GM18502 (cell line): ENCODE results near the gene OPALIN.
"Not testable (repeated sequence)": the region's sequence is repeated elsewhere in the genome, so short reads cannot be mapped to it uniquely, and the experiment has no call there.

Experiments used
- ATAC-seq: cut with Tn5 transposase; IDR thresholded peaks from one replicate; pipeline ENCODE4 v1.9.1; 2021; ENCODE audit warnings: mild to moderate bottlenecking; ENCODE audit not compliant: unreplicated experiment, poor library complexity

Gene OPALIN

DNA sequence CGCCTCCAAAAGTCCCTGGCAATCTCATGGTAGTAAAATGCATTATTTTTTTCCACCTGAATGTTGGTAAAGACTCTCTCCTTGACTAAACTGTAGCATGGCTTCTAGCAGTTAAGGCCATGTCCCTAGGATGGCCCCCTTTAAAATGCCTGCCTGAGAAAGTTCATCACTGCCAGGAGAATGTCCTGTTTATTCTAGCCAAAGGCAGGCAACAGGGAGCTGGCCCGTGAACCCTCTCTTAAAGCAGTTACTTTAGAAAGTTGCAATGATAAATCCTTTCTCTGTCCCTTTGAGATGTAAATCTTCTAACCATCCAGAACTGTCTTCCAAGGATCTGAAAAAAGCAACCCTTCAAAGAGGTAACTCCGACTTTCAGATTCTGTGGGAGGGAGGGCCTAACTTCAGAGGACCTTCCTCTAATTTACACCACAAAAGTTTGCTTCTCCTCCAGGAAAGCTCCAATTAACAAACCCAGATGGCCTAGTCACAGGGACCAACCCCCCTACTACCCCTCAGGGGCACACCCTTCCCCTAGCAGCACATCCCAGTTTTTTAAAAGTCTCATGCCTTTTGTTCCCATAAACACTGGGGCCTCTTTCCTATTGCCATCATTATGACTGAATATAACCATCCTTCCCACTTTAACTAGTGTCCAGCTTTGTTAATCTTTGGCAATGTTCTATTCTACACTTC lies 49.0 kb downstream of the OPALIN start:
- no peak for ATAC-seq

DNA sequence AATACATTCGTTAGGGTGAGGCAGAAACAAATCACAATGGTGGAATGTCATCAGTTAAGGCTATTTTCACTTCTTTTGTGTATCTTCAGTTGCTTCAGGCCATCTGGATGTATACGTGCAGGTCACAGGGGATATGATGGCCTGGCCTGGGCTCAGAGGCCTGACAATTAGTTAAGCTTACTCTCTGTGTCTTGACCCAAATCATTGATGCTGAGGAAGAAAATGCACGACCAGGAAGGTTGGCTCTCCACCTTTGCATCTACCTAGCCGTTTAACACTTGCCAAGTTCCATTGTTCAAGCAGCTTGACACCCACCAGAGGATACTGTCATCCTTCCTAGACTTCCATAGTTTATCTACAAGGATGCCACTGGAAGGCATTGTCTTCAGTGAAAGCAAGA lies 49.9 kb downstream of the OPALIN start:
- not testable (repeated sequence) for ATAC-seq

DNA sequence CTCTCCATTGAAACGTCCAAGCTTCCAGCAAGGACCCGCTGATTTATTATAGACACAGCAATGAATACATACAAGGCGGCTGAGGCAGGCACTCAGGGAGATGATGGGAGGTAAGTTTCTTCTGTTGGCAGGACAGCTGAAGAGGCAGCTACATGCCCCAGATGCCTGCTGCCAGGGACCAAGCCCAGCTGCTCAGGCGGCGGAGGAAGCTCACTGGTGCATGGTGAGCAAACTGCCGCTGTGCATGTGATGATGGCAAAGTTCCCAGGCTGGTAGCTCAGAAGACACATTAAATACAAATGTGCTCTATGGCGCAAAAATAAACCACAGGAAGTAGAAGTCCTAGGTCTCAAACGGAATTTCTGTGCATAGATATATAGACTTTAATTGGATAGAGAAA lies 52.3 kb downstream of the OPALIN start:
- no peak for ATAC-seq

DNA sequence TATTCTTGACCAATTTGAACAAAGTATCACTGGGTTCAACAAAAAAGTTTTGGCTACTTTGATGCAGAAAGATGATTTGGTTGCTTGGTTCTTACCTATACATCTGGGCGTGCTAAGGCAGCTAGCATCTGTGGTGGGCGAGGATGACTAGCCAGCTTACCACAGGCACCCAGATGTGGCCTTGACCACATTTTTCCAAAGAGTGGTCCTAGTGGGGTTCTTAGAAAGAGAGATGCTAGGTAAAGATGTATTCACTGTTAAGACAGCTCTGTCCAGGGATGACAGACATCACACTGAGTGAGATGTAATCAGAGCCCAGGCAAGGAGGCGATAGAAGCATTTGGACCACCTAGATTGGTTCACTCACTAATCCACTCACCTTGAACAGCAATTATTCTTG lies 53.8 kb downstream of the OPALIN start:
- no peak for ATAC-seq

DNA sequence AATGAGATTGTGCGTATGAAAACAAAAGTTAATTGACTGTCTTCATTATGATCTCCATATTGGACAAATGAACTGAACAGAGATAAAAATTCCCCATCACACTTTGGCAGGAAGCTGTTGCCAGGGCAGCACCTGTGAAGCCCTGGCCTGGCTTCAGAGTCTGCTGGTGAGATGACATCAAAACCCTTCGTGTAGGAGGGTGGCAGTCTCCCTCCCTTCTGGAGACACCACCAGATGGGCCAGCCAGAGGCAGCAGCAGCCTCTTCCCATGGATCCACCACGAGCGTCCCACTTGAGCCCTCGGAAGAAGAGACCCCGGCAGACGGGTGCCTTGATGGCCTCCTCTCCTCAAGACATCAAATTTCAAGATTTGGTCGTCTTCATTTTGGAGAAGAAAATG lies 54.6 kb downstream of the OPALIN start, which contains the start of gene DNTT:
Gene DNTT (plus strand): TSS at position 205 of the 400 bp plus-strand sequence. CDS start 64 bp downstream, at position 269.
- ATAC-seq: no peak

DNA sequence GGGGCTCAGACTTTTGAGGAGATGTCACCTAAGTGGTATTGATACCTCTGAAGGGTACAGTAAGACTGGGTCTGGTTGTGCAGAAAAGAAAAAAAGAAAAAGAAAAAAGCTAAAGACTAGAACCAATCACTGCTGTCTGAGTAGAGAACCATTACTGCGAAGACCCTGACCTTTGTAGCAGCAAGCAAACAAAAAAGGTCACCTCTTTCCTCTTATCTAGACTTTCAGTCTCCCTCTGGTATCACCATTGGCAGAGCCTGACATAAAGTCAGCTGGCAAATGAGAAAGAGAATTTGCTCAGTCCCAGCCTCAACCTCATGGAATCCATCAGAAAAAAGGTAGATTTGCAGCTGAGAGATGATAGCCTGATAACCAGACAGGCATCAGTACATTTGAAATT lies 57.2 kb downstream of the OPALIN start:
- no peak for ATAC-seq

DNA sequence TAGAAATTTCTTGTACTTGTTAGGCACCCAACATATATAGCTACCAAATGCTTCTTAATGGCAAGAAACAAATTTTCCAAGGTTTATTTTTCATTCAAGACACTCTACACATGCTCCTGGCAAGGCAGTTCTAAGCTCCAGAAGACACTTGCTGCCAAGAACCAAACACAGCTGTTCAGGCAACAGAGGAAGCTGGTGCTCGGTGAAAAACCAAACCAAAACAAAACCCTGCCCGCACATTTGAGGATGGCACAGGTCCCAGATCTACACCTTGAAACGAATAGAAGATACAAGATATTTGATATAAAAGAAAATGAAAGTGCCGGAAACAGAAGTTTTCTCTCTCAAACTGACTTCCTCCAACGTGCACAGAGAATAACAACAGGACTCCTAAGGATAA lies 59.4 kb downstream of the OPALIN start:
- ATAC-seq: no peak

DNA sequence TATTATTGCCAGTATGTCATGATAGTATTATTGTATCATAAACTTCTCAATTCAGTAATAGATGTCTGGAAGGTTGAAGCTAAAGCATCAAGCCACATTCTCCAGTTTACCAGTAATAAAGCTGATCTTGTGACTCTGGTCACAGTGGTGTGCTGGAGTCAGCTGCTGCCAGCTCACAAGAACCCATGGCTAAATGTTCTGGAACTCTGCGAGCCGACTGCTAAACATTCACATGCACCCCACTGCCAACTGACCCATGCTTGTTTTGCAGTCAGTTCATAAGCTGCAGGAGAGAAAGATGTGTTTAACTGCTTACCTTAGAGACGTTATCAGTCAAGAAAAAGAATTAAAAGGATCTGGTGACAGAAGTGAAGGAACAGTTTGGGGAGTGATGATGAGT lies 60.4 kb downstream of the OPALIN start:
- ATAC-seq: no peak

DNA sequence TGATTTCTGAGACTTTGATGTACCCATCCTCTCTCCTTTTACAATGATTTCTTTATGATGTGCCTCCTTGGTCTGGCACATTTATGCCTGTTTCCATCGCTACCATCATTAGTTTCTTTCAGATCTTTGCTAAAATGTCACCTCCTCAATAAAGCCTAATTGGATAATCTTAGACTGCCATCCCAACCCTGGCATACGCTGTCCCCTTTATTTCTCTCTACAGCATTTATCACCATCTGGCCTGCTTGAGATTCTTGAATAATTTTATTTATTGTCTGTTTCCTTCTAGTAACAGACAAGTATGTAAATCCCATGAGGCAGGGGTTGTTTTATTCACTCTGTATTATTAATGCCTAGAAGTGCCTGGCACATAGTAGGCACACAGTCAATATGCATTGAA lies 61.3 kb downstream of the OPALIN start:
- ATAC-seq: no peak

DNA sequence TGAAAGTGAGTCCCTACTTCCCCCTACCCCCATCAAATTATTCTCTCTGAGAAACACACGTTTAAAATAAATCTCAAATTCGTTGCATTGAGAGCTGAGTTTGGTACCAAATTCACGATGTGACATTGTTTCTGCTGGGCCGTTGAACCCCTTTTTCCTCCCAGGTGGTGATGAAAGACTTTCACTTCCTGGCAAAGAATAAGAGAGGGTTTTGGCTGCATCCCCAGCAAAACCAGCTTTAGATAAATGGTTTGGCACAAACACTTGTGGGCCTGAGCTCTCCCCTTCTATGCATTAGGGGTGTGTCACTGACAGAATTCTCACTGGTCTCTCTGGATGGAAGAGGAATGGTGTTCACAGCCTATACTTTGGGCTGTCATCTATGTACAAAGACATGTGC lies 63.3 kb downstream of the OPALIN start:
- ATAC-seq: no peak
